ENCODE results near the gene PRDM13. TPM values are rescaled to one million over a fixed set of nuclear protein-coding genes. Genes with fewer than 3 reads are reported as not detected.
A peak's percentile ranks its signal among the peaks of the same experiment; 100 is the strongest.

The PRDM13 gene
- total and polyA plus RNA-seq, 5 donors from 2014 or later = not detected

DNA sequence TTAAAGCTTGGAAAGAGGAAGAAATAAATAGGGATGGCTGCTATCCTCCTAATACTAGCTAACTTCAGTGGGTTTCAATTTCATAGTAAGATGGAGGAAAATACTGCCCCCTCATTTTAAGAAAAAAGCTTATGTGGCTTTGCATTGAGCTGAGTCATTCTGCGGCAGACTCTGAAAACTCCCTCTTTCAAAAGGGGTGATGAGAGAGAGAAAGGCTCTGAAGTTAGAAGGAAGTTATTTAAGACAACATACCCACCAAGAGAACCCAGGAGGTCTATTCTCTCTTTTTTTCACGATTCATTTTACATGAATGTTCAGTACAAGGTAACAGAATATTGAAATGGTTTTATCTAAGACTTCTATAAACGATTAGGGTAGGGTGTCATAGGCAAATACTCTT, 4.5 kb downstream of the PRDM13 start:
- no peaks in the 10 kb centered on the region for H3K36me3 ChIP-seq (ENCODE audit: control insufficient read depth, insufficient read depth, low read length)
- DNase-seq (no peak), ATAC-seq (ENCODE audit: low read depth in 2 of 2) (no peak)
- no peak overlapping the region for H3K27ac ChIP-seq (ENCODE audit: insufficient read depth, low read length, poor library complexity, severe bottlenecking)
- Mint-ChIP-seq H3K36me3 (no peaks in the 10 kb centered on the region), H3K4me1 (peaks cover 16 to 34% (median 18%) of the 10 kb centered on the region in 4 donors), H3K27ac (no peak overlapping the region), H3K27me3 (peaks cover 87% of the 10 kb centered on the region), H3K9me3 (peaks cover 0 to 14% (median 1%) of the 10 kb centered on the region in 7 donors), H3K4me3 (no peak overlapping the region)
- H3K9me3 ChIP-seq (ENCODE audit: control insufficient read depth in 2 of 2, low read length in 2 of 2) = peaks cover 4 to 9% of the 10 kb centered on the region in 2 experiments
- no peak overlapping the region for H3K4me3 ChIP-seq (ENCODE audit: low read depth, low read length)
- H3K27me3 ChIP-seq (ENCODE audit: control insufficient read depth, insufficient read depth, low read length) = peaks cover 71% of the 10 kb centered on the region
- H3K4me1 ChIP-seq (ENCODE audit: control insufficient read depth, insufficient read depth, low read length, poor library complexity, severe bottlenecking) = peaks cover 22% of the 10 kb centered on the region

DNA sequence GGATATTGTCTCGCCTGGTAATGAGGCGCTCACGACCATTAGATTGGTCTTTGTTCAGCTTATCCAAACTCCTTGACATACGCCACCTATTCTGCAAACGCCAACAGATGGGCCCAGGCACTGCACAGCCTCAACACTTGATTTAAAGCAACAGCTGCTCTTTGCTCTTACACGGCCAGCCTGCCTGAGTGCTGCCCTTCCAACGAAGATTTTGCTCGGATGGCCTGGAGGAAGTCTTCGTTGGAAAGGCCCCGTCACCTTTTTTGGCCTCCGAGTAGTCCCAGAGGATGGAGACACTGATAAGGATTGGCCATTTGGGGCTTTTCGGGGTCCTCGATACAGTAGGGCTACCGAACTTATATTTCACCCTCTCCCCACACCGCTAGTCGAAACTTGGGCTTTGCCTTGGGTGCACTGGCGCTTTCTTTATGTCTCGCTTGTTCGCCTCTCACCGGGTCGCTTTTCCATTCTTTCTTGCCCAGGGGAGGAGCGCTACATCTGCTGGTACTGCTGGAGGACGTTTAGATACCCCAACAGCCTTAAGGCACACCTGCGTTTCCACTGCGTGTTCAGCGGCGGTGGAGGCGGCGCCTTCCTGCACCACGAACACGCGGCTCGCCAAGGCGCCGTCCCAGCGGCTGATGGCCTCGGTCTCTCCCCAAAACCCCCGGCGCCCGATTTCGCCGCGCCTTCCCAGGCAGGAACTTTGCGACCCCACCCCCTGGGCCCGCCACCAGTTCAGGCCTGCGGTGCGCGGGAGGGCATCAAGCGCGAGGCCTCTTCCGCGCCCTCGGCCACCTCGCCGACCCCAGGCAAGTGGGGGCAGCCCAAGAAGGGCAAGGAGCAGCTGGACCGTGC, 6.1 kb downstream of the PRDM13 start:
- H3K4me1 Mint-ChIP-seq = peaks cover 14 to 32% (median 17%) of the 10 kb centered on the region in 4 donors
- Histone ChIP-seq H3K9me3 (ENCODE audit: control insufficient read depth in 2 of 2, low read length in 2 of 2) (peaks cover 3 to 4% of the 10 kb centered on the region in 2 experiments), H3K4me3 (ENCODE audit: low read depth, low read length) (no peak overlapping the region), H3K27ac (ENCODE audit: insufficient read depth, low read length, poor library complexity, severe bottlenecking) (no peak overlapping the region), H3K4me1 (ENCODE audit: control insufficient read depth, insufficient read depth, low read length, poor library complexity, severe bottlenecking) (peaks cover 22% of the 10 kb centered on the region), H3K36me3 (ENCODE audit: control insufficient read depth, insufficient read depth, low read length) (no peaks in the 10 kb centered on the region), H3K27me3 (ENCODE audit: control insufficient read depth, insufficient read depth, low read length) (peaks cover 77% of the 10 kb centered on the region)
- H3K27ac Mint-ChIP-seq = no peak overlapping the region
- H3K9me3 Mint-ChIP-seq = peaks cover 0 to 14% (median 0%) of the 10 kb centered on the region in 7 donors
- H3K27me3 Mint-ChIP-seq = peaks cover 87% of the 10 kb centered on the region
- DNase-seq (no peak), ATAC-seq (ENCODE audit: low read depth in 2 of 2) (no peak)
- H3K4me3 Mint-ChIP-seq = peak overlapping the region; percentile 55 to 70 (median 60)
- no peaks in the 10 kb centered on the region for H3K36me3 Mint-ChIP-seq

DNA sequence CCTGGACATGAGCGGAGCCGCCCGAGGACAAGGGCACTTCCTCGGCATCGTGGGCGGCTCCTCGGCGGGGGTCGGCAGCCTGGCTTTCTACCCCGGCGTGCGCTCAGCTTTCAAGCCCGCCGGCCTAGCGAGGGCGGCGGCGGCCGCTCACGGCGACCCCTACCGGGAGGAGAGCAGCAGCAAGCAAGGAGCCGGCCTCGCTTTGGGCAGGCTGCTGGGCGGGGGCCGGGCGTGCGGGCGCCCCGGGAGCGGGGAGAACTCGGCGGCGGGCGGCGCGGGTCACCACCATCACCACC, 6.7 kb downstream of the PRDM13 start:
- H3K27ac ChIP-seq (ENCODE audit: insufficient read depth, low read length, poor library complexity, severe bottlenecking) = no peak overlapping the region
- H3K4me3 ChIP-seq (ENCODE audit: low read depth, low read length) = no peak overlapping the region
- peak; percentile 33 to 40 for ATAC-seq (ENCODE audit: low read depth in 2 of 2)
- peaks cover 3 to 7% of the 10 kb centered on the region in 2 experiments for H3K9me3 ChIP-seq (ENCODE audit: control insufficient read depth in 2 of 2, low read length in 2 of 2)
- peak in 1 of 3 donors; percentile 65 for DNase-seq
- H3K4me1 Mint-ChIP-seq = peaks cover 14 to 29% (median 17%) of the 10 kb centered on the region in 4 donors
- no peaks in the 10 kb centered on the region for H3K36me3 ChIP-seq (ENCODE audit: control insufficient read depth, insufficient read depth, low read length)
- H3K27me3 ChIP-seq (ENCODE audit: control insufficient read depth, insufficient read depth, low read length) = peaks cover 79% of the 10 kb centered on the region
- H3K4me3 Mint-ChIP-seq = no peak overlapping the region
- H3K27me3 Mint-ChIP-seq = peaks cover 87% of the 10 kb centered on the region
- H3K27ac Mint-ChIP-seq = no peak overlapping the region
- H3K4me1 ChIP-seq (ENCODE audit: control insufficient read depth, insufficient read depth, low read length, poor library complexity, severe bottlenecking) = peaks cover 22% of the 10 kb centered on the region
- no peaks in the 10 kb centered on the region for H3K36me3 Mint-ChIP-seq
- peaks cover 0 to 16% (median 0%) of the 10 kb centered on the region in 7 donors for H3K9me3 Mint-ChIP-seq

DNA sequence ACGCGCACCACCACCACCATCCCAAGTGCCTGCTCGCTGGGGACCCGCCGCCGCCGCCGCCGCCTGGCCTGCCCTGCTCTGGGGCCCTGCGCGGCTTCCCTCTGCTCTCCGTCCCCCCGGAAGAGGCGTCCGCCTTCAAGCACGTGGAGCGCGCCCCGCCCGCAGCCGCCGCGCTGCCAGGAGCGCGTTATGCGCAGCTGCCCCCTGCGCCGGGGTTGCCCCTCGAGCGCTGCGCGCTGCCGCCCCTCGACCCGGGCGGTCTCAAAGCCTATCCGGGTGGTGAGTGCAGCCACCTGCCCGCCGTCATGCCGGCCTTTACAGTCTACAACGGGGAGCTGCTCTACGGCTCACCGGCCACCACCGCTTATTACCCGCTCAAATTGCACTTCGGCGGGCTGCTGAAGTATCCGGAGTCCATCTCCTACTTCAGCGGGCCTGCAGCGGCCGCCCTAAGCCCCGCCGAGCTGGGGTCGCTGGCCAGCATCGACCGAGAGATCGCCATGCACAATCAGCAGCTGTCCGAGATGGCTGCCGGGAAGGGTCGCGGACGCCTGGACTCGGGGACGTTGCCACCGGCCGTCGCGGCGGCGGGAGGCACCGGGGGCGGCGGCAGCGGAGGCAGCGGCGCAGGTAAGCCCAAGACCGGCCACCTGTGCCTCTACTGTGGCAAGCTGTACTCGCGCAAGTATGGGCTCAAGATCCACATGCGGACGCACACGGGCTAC, 7.2 kb downstream of the PRDM13 start:
- Histone ChIP-seq H3K9me3 (ENCODE audit: control insufficient read depth in 2 of 2, low read length in 2 of 2) (peaks cover 3 to 9% of the 10 kb centered on the region in 2 experiments), H3K27me3 (ENCODE audit: control insufficient read depth, insufficient read depth, low read length) (peaks cover 76% of the 10 kb centered on the region), H3K4me1 (ENCODE audit: control insufficient read depth, insufficient read depth, low read length, poor library complexity, severe bottlenecking) (peaks cover 22% of the 10 kb centered on the region), H3K36me3 (ENCODE audit: control insufficient read depth, insufficient read depth, low read length) (no peaks in the 10 kb centered on the region), H3K27ac (ENCODE audit: insufficient read depth, low read length, poor library complexity, severe bottlenecking) (no peak overlapping the region), H3K4me3 (ENCODE audit: low read depth, low read length) (no peak overlapping the region)
- Mint-ChIP-seq H3K27ac (no peak overlapping the region), H3K4me3 (peak overlapping the region in 3 of 4 donors; percentile 23 to 73 (median 70)), H3K9me3 (peaks cover 0 to 14% (median 0%) of the 10 kb centered on the region in 7 donors), H3K27me3 (peaks cover 87% of the 10 kb centered on the region), H3K4me1 (peaks cover 14 to 30% (median 17%) of the 10 kb centered on the region in 4 donors), H3K36me3 (no peaks in the 10 kb centered on the region)
- ATAC-seq (ENCODE audit: low read depth in 2 of 2) = peak; percentile 47 to 53
- peak in 1 of 3 donors; percentile 60 for DNase-seq

DNA sequence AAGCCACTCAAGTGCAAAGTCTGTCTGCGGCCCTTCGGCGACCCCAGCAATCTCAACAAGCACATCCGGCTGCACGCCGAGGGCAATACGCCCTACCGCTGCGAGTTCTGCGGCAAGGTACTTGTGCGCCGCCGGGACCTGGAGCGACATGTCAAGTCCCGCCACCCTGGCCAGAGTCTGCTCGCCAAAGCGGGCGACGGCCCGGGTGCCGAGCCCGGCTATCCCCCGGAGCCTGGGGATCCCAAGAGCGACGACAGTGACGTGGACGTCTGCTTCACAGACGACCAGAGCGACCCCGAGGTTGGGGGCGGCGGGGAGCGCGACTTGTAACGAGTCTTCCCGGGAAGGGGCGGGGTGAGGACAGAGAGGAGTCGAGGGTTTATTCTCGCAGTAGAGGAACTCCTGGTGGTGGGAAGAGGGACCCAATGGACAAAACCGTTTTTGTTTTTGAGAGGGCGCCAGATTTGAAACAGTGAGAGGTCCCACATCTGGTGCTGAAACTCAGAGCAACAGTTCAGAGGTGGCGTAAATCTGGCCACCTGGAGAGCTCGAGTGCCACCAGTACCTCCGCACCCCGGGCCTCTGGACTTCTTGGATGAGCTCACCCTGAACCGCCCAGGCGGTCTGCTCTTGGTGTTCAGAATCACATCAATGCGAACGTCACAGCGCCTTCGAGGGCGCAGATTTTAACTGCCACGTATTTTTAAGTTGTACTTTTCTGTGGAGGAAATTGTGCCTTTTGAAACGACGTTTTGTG, 8.0 kb downstream of the PRDM13 start:
- Histone ChIP-seq H3K27ac (ENCODE audit: insufficient read depth, low read length, poor library complexity, severe bottlenecking) (no peak overlapping the region), H3K9me3 (ENCODE audit: control insufficient read depth in 2 of 2, low read length in 2 of 2) (peaks cover 3 to 9% of the 10 kb centered on the region in 2 experiments), H3K27me3 (ENCODE audit: control insufficient read depth, insufficient read depth, low read length) (peaks cover 73% of the 10 kb centered on the region), H3K36me3 (ENCODE audit: control insufficient read depth, insufficient read depth, low read length) (no peaks in the 10 kb centered on the region), H3K4me1 (ENCODE audit: control insufficient read depth, insufficient read depth, low read length, poor library complexity, severe bottlenecking) (peaks cover 22% of the 10 kb centered on the region), H3K4me3 (ENCODE audit: low read depth, low read length) (no peak overlapping the region)
- Mint-ChIP-seq H3K4me1 (peaks cover 10 to 27% (median 17%) of the 10 kb centered on the region in 4 donors), H3K36me3 (no peaks in the 10 kb centered on the region), H3K9me3 (peaks cover 0 to 9% (median 0%) of the 10 kb centered on the region in 7 donors), H3K27ac (no peak overlapping the region), H3K4me3 (peak overlapping the region; percentile 23 to 88 (median 72)), H3K27me3 (peaks cover 87% of the 10 kb centered on the region)
- ATAC-seq (ENCODE audit: low read depth in 2 of 2) (peak in 1 of 2 donors; percentile 25), DNase-seq (peak in 1 of 3 donors; percentile 56)

DNA sequence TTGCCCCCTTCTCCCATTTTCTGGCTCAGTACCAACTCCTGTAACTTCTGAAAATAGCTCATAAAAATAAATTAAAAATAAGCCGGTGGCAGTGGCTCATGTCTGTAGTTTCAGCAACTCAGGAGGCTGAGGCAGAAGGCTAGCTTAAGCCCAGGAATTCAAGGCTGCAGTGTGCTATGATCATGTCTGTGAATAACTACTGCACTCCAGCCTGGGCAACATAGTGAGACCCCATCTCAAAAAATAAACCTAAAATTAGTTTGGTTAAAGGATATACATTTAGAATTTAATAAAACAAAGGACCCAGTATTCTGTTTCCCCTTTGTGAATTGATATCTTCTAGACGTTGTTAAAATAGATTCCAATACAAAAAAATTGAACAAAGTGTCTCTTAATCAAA, 10.5 kb downstream of the PRDM13 start:
- H3K4me3 ChIP-seq (ENCODE audit: low read depth, low read length) = no peak overlapping the region
- Mint-ChIP-seq H3K9me3 (peaks cover 0 to 6% (median 0%) of the 10 kb centered on the region in 7 donors), H3K4me1 (peaks cover 0 to 18% (median 6%) of the 10 kb centered on the region in 4 donors), H3K27ac (no peak overlapping the region), H3K36me3 (no peaks in the 10 kb centered on the region), H3K27me3 (peaks cover 86% of the 10 kb centered on the region), H3K4me3 (no peak overlapping the region)
- peaks cover 22% of the 10 kb centered on the region for H3K4me1 ChIP-seq (ENCODE audit: control insufficient read depth, insufficient read depth, low read length, poor library complexity, severe bottlenecking)
- DNase-seq (no peak), ATAC-seq (ENCODE audit: low read depth in 2 of 2) (no peak)
- H3K9me3 ChIP-seq (ENCODE audit: control insufficient read depth in 2 of 2, low read length in 2 of 2) = peaks cover 3 to 9% of the 10 kb centered on the region in 2 experiments
- H3K27ac ChIP-seq (ENCODE audit: insufficient read depth, low read length, poor library complexity, severe bottlenecking) = no peak overlapping the region
- no peaks in the 10 kb centered on the region for H3K36me3 ChIP-seq (ENCODE audit: control insufficient read depth, insufficient read depth, low read length)
- peaks cover 67% of the 10 kb centered on the region for H3K27me3 ChIP-seq (ENCODE audit: control insufficient read depth, insufficient read depth, low read length)

DNA sequence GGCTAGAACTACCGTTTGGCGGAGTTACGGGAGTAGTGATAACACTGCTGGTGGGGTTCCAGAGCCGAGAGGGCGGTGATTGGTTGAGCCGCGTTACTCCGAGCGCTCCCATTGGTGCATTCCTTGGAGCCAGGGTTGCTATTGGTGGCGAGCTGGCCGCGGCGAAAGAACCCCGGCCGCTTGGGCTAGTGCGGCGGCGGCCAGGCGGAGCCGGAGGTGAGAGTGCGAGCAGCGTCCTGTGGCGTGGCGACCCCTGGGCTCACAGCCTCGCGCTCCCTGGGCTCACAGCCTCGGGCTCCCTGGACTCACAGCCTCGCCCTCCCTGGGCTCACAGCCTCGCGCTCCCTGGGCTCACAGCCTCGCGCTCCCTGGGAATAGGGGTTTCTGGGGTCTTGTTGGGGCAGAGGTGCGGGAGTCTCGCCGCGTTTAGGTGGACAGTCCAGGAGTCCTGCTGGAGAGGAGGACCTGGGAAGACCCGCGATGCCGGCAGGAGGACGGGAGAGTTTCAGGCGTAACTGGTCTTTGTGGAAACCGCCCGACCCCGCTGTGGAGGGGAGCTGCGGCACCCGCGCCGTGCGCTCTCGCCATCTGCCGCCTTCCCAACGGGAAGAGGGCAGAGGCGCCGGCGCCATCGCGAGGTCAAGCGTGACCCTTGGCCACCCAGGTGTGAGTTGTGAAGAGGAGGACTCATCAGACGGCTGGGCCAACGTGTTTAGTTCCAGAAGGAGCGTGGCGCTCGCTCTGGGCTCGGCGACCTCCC, 12.2 kb downstream of the PRDM13 start:
- Mint-ChIP-seq H3K4me1 (peaks cover 0 to 10% (median 3%) of the 10 kb centered on the region in 4 donors), H3K27ac (peak overlapping the region in 1 of 3 donors; percentile 26), H3K27me3 (peaks cover 93% of the 10 kb centered on the region), H3K9me3 (peaks cover 0 to 6% (median 0%) of the 10 kb centered on the region in 7 donors), H3K36me3 (no peaks in the 10 kb centered on the region), H3K4me3 (no peak overlapping the region)
- Histone ChIP-seq H3K27ac (ENCODE audit: insufficient read depth, low read length, poor library complexity, severe bottlenecking) (no peak overlapping the region), H3K36me3 (ENCODE audit: control insufficient read depth, insufficient read depth, low read length) (no peaks in the 10 kb centered on the region), H3K4me1 (ENCODE audit: control insufficient read depth, insufficient read depth, low read length, poor library complexity, severe bottlenecking) (peaks cover 12% of the 10 kb centered on the region), H3K27me3 (ENCODE audit: control insufficient read depth, insufficient read depth, low read length) (peaks cover 70% of the 10 kb centered on the region), H3K4me3 (ENCODE audit: low read depth, low read length) (no peak overlapping the region), H3K9me3 (ENCODE audit: control insufficient read depth in 2 of 2, low read length in 2 of 2) (peaks cover 3 to 5% of the 10 kb centered on the region in 2 experiments)
- DNase-seq (no peak), ATAC-seq (ENCODE audit: low read depth in 2 of 2) (no peak)

Measured in CD4-positive, CD25-positive, alpha-beta regulatory T cell (primary cell).